ENCODE measurements around the gene CCDC6. TPM values are rescaled to one million over a fixed set of nuclear protein-coding genes. Genes with fewer than 3 reads are reported as not detected.

The CCDC6 gene
- total RNA-seq, 1 experiment from 2014 or later: 58.4 TPM

DNA sequence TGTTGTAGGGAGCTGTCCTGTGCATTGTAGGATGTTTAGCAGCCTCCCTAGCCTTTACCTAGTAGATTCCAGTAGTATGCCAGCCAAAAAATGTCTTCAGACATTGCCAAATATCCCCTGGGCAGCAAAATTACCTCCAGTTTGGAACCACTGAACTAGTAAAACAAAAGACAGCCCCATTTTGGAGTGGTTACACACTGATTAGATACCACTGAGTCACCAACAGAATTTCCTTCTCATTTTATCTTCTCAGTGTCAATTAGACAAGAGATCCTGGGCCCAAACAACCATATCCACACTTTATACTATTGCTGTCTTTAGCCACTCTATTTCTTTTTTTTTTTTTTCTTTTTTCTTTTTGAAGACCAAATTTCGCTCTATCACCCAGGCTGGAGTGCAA, 3.5 kb upstream of the CCDC6 start:
- H2AFZ ChIP-seq (ENCODE audit: low read length): no peak overlapping the region
- TF ChIP-seq, protein P1, sequence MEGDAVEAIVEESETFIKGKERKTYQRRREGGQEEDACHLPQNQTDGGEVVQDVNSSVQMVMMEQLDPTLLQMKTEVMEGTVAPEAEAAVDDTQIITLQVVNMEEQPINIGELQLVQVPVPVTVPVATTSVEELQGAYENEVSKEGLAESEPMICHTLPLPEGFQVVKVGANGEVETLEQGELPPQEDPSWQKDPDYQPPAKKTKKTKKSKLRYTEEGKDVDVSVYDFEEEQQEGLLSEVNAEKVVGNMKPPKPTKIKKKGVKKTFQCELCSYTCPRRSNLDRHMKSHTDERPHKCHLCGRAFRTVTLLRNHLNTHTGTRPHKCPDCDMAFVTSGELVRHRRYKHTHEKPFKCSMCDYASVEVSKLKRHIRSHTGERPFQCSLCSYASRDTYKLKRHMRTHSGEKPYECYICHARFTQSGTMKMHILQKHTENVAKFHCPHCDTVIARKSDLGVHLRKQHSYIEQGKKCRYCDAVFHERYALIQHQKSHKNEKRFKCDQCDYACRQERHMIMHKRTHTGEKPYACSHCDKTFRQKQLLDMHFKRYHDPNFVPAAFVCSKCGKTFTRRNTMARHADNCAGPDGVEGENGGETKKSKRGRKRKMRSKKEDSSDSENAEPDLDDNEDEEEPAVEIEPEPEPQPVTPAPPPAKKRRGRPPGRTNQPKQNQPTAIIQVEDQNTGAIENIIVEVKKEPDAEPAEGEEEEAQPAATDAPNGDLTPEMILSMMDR (conservative IDR thresholded peaks at IDR 0.05): no peak

More for the DNA sequence above, 3.5 kb upstream of the CCDC6 start:
- H4K5ac ChIP-seq (ENCODE audit: insufficient read length, low read depth, low read length): no peak overlapping the region
- no peak overlapping the region for H4K91ac ChIP-seq (ENCODE audit: insufficient read length, low read depth, low read length)
- no peaks in the 10 kb centered on the region for H4K20me1 ChIP-seq (ENCODE audit: control insufficient read depth, insufficient read depth, insufficient read length)
- no peak overlapping the region for H3K4me2 ChIP-seq (ENCODE audit: insufficient read depth, insufficient read length, low read length)
- H3K18ac ChIP-seq (ENCODE audit: insufficient read length, low read depth, low read length): no peak overlapping the region
- H2BK12ac ChIP-seq (ENCODE audit: insufficient read length, low read depth, low read length): no peak overlapping the region
- no peak for DNase-seq
- H4K8ac ChIP-seq (replicated peaks; ENCODE audit: insufficient read length, low read depth, low read length): no peak overlapping the region
- Mint-ChIP-seq H3K4me3 (no peak overlapping the region), H3K27me3 (ENCODE audit: low read depth) (no peaks in the 10 kb centered on the region; the same call in 1 of the 2 replicates), H3K4me1 (peaks cover 26 to 29% of the 10 kb centered on the region in 2 experiments), H3K9me3 (peaks cover 20 to 22% of the 10 kb centered on the region in 2 experiments), H3K36me3 (ENCODE audit: insufficient read depth in 1 of 3, low read depth in 3 of 3) (peaks cover 11 to 21% (median 15%) of the 10 kb centered on the region in 3 experiments), H3K27ac (no peak overlapping the region; a peak in 1 of 7 replicates)
- no peaks in the 10 kb centered on the region for H3K27me3 ChIP-seq (ENCODE audit: insufficient read depth, low read length)
- H3K14ac ChIP-seq (ENCODE audit: insufficient read depth, low read length): no peak overlapping the region
- H3K27ac ChIP-seq (ENCODE audit: insufficient read length, low read depth, low read length): no peak overlapping the region
- no peak overlapping the region for H3K56ac ChIP-seq (ENCODE audit: insufficient read length, low read depth, low read length)
- H3T11ph ChIP-seq (ENCODE audit: low read length): no peak overlapping the region
- WGBS (ENCODE audit: extremely low coverage, insufficient read length, low lambda C conversion rate): no CpG with 5 or more reads among the region's 1 CpG
- peaks cover 12% of the 10 kb centered on the region for H3K79me2 ChIP-seq (ENCODE audit: insufficient read depth, low read length)
- no peak overlapping the region for H3K9ac ChIP-seq (ENCODE audit: extremely low read depth, insufficient read length, low read length)
- no peaks in the 10 kb centered on the region for H3K9me3 ChIP-seq (ENCODE audit: control insufficient read depth, low read depth, low read length)
- H2BK120ac ChIP-seq (ENCODE audit: low read depth, low read length, poor library complexity, severe bottlenecking): no peak overlapping the region
- H2AK5ac ChIP-seq (ENCODE audit: insufficient read length, low read length): no peak overlapping the region
- peaks cover 9% of the 10 kb centered on the region for H3K23me2 ChIP-seq (ENCODE audit: insufficient read length, low read depth, low read length, poor library complexity, severe bottlenecking)
- no peaks in the 10 kb centered on the region for H3K79me1 ChIP-seq (ENCODE audit: insufficient read depth, low read depth, low read length, poor library complexity, severe bottlenecking)
- H2BK5ac ChIP-seq (ENCODE audit: insufficient read length, low read length): no peak overlapping the region
- H2BK20ac ChIP-seq (ENCODE audit: low read depth, low read length, poor library complexity, severe bottlenecking): no peak overlapping the region
- H3K23ac ChIP-seq (ENCODE audit: insufficient read length, low read depth, low read length): no peak overlapping the region
- H3K4me1 ChIP-seq (ENCODE audit: insufficient read depth, low read length): peaks cover under 1% of the 10 kb centered on the region; the same call in 1 of the 2 replicates
- no peak overlapping the region for H3K4ac ChIP-seq (ENCODE audit: low read depth, low read length)
- no peak overlapping the region for H2BK15ac ChIP-seq (ENCODE audit: low read depth, low read length)
